NCI-H2081 (cell line): ENCODE data around the gene ASAP3.

Source experiments
- DNase-seq, 2 experiments: peaks; one replicate each; lab custom pipeline; 2025; lab: John Stamatoyannopoulos, UW

ASAP3 gene

DNA sequence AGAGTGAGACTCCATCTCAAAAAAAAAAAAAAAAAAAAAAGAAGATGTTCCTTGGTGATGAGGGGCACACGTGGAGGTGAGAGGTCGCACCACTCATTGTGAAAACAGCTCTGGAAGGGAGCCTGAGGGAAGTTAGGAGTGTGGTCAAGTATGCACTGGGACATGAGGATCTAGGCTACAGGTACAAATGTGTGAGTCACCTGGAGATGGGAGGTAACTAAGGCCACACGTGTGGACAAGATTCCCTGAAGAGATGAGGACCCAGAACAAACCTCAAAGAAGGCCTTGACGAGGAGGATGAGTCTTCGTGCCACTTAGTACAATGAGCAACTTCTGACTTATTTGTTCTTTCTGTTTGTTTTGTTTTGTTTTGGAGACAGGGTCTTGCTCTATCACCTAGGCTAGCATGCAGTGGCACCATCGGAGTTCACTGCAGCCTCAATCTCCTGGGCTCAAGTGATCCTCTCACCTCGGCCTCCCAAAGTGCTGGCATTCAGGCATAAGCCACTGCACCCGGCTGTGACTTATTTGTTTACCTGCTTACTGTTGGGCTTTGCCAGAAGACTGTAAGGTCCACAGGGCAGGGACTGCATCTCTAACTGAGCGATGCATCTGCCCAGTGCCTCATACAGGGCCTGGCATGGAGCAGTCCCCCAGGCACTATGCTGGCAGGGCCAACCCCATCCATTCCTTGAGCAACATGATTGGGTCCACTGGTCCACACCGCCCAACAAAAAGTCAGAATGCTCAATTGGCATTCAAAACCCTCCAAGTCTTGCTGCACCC is 6.4 kb downstream of the ASAP3 start:
- no peak for DNase-seq

DNA sequence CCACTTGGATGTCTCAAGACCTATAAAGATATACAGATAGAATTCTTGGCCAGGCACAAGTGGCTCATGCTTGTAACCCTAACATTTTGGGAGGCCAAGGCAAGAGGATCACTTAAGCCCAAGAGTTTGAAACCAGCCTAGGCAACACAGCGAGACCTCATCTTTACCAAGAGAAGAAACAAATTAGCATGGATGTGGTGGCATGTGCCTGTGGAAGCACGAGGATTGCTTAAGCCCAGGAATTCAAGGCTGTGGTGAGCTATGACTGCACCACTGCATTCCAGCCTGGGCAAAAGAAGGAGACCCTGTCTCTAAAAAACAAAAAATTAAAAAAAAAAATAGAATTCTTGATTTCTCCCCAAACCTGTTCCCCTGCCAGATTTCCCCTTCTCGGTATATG is 8.3 kb downstream of the ASAP3 start:
- no peak for DNase-seq

DNA sequence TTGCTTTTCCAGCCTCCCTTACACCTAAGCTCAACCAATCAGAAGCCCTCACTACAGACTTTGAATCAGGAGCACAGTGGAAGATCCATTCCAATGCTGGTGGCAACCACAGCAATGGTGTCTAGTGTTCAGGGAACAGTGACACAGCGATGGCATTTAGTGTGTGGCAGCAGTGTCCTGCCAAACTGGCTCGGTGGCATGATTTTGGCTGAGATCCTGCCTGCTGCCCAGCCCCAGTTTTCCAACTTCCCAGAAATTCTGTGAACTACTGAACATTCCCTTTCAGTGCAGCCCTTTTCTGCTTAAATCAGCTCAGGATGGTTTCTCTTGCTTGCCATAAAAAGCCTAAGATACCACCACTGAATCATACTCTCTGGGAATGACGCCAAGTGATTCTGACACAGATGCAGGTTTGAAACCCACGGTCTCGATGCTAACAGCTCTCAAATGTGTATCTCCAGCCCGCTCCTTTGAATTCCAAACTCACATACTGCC is 8.8 kb downstream of the ASAP3 start:
- DNase-seq: no peak

DNA sequence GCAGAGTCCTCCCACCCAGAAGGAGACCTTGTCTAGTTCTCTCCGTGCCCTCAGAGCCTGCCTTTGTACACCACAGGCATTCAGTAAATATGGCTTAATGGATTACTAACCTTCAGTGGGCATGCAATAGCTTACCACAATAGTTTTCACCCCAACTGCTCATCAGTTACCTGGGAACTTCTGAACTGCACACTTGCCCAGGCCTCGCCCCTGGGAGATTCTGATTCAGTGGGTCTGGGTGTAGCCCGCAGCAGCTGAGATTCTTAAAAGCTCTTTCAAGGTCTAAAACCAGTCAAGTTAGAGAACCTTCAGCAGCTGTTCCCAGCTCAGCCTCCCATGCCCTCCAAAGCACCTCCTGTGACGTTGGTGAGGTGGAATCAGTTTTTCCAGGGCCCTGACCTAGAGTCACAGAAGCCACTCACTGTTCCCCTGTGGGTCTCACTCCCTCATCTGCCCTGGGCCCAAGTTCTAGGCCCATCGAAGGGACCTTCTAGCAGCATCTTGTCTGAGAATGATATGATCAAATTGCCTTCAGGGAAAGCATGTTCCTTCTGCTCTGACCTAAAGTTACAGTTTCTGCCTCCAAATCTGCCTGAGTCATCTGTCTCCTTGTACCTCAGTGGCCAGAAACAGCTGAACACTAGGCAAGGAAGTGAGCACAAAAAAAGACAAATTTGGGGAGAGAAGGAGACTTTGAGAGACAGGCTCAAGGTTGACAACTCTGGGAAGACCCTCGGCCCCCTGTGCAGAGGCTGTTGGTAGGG is 10.8 kb downstream of the ASAP3 start:
- no peak for DNase-seq

DNA sequence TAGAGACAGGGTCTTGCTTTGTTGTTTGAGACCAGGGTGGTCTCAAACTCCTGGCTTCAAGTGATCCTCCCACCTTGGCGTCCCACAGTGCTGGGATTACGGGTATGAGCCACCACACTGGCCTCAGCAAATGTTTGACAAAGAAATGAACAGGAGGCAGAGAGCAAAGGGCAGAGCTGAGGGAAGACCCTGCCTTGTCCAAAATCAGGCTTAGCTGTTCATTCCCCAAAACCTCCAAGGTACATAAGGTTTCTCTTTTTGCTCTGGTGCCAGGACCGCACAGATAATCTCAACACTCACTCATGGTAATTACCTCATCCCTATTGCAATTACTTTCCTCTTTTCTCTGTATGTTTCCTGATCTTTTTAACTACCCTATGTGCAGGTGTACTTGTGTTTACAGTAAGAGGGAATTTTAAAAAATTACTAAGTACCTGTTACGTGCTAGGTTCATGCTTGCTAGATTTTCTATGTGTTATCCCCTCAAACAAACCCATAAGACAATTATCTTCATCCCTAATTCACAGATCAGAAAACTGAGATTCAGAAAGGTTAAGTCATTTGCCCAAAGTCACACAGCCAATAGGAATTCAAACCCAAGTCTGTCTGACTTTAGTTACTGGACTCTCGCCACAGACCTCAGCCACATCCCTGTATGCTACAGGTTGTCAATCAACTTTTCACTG is 11.5 kb downstream of the ASAP3 start:
- DNase-seq: no peak

DNA sequence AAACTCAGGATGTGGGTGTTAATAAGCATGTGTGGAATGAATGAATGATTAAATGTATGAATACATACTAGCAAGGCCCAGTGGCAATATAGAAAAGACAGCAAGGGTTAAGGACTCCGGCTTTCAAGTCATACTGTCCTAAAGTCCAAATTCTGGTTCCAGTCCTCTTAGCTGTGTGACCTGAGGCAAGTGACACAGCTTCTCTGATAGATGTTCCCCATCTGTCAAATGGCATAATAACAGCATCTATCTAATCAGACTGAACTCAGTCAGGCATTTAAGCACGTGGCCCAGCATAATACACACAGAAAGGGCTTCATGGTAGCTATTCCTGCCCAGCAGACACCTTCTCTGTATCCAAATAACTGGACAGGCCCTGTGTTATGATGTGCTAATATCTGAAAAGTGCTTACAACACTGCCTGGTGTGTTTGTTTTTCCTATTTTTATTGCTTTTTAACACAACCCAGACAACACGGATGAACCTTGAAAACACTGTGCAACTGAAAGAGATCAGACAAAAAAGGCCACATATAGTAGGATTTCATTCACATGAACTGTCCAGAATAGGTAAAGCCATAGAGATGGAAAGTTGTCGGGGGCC is 12.4 kb downstream of the ASAP3 start:
- DNase-seq: no peak

DNA sequence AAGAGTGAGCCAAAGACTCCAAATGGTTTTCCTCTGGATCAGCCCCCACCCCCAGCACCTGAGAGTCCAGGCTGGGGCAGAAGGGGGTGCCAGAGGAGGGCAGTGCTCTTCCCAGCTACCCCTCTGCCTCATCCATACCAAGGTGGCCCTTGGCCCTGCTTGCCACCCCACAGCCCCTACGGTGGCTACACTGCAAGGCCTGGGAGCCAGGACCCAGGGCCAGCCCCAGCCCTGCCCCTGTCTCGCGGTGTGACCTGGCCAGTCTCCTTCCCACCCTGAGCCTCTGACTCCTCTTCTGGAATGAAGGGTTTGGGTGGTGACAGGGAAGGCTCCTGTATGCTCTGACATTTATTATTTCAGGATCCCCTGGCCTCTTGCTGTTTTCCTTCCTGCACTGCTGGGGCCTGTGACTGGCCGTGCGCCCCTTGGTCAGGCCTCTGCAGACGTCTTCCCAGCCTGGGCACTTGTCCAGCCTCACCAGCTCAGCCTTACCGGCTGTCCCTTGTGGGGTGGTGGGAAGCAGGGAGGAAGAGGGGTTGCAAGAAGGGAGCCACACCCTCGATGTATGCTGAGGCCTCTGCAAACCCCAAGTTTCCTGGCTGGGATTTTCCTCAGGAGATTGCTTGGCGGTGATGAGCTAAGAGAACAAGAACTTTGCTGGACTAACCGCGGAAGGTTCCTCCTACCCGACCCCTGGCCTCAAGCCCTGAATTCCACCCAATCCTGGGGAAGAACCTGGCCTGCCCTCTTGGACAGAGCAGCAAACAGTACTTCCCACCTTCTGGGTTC is 13.5 kb downstream of the ASAP3 start:
- no peak for DNase-seq

DNA sequence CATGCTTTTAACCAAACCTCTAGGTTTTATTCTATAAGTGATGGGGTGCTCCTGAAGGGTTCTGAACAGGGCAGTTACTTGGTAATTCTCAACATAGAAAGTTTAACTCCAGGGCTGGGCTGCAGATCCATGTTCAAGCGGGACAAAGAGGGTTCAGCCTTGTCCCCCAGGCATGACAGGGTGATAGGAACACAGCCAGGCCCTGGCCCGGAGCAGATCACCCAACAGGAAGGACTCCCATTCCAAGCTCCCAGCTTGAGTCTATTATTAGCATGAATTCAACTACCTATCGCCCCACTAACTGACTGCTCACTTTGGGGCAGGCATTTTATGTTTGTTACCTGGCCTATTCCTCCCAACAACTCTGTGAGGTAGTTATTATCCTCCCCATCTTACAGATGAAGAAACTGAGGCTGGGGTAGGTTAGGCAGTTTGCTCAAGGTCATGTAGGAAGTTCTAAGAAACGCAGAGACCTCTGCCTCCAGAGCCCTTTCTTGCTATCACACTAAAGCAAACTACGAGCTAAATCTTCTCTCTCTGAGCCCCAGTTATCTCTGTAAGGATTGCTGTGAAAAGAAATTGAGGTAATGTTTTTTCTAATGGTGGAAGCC is 14.5 kb downstream of the ASAP3 start:
- DNase-seq: no peak

DNA sequence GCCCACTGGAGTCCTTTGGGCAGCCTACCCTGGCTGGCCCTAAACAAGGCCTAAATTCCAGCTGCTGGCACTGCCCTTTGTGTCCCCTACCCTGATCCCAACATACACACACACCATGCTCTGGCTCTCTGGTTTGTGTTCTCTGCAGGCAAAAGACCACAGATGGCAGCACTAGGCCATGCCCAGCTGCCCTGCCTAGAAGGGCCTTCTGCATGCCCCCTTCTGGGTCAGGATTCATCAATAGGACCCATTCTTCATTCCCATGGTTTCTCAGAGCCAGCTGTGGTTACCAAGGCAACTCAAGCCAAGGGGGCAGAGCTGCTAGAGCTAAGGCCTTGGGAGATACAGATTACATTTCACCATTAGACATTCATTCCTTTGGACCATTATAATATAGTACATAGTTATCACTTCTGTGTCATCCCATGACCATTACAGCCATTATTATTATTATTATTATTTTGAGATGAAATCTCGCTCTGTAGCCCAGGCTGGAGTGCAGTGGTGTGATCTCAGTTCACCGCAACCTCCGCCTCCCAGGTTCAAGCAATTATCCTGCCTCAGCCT is 17.5 kb downstream of the ASAP3 start:
- DNase-seq: no peak

DNA sequence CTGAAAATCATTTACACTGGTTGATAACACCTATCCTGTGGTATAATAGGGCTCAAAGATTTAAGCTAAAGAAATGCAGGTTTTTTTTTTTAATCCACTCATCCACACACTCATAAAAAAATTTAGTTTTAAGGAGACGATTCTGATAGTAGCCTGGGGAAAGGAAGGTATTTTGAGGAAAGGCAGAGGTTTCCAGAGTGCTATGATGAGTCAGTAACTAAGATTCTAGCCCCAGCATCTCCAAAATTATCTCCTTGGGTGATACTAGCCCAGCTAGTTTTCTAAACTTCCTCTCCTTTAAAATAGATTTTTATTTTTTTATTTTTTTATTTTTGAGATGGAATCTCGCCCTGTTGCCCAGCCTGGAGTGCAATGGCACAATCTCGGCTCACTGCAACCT is 20.7 kb downstream of the ASAP3 start:
- DNase-seq: no peak

DNA sequence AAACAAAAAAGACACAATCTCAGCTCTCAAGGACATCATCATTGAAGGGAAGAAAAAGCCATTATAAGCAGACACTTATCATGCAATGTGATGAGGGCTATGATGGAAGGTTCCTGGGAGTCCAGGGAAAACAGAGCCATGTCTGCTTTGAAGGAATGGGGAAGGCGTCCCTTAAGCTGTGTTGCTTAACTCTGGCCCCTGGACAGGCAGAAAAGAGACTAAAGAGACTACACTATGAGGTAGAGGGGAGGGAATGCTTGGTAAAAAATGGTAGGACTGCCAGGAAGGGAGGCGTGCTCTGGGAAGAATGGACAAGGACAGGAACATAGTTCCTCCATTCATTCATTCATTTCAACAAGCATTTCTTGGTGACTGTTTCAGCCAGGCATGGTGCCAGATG is 21.2 kb downstream of the ASAP3 start:
- no peak for DNase-seq

DNA sequence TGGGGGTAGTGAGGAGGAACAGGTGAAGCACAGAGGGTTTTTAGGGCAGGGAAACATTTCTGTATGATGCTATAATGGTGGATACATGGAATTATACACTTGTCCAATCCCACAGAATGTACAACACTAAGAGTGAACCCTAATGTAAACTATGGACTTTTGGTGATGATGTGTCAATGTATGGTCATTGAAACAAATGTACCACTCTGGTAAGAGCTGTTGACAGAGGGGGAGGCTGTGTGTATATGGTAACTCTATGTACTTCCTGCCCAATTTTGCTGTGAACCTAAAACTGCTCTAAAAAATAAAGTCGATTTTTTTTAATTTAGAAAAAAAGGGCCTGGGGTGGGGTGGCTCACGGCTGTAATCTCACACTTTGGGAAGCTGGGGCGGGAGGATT is 22.9 kb downstream of the ASAP3 start:
- DNase-seq: no peak

DNA sequence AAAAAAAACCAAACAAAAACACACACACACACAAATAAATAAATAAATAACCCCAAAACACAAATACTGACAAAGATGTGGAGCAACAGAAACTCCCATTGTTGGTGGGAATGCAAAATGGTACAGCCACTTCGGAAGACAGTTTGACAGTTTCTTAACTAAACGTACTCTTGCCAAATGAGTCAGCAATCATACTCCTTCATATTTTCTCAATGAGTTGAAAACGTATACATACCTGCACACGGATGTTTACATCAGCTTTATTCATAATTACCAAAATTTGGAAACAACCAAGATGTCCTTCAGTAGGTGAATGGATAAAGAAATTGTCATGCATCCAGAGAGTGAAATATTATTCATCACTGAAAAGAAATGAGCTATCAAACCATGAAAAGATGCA is 23.5 kb downstream of the ASAP3 start:
- no peak for DNase-seq

DNA sequence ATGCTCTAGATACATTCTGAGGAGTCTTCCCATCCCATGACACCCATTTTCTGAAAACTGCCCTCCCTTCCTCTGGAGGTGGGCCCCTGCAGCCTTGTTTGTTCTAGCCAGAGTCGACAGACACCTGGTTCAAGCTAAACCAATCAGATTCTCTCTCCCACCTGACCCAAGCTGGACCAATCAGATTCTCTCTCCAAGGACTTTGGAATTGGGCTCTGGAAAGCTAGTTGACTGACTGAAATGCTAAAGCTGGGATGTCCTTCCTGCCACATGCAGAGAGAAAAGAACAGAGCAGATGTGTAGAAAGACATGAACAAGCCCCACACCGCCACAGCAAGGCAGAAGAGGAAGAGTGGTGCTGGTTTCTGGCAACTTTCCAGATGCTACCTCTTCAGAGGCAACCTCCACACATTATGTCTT is 24.6 kb downstream of the ASAP3 start:
- DNase-seq: no peak

DNA sequence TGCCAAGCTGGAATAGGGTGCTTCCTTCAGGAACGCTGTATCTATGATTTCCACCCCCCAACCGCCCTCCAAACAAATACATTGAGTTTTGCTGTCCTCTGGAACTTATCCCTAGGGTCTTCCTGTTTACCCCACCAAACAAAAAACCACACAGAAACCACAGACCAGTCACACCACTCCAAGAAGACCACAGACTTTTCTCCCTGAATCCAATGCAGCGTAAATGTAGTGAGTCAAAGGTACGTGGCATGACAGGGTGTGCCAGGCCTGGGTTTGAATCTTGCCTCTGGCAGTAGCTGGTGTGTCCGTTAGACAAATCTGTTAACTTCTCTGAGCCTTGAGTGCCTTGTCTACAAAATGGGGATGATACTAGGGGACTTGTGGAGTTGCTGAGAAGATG is 27.8 kb downstream of the ASAP3 start:
- no peak for DNase-seq

DNA sequence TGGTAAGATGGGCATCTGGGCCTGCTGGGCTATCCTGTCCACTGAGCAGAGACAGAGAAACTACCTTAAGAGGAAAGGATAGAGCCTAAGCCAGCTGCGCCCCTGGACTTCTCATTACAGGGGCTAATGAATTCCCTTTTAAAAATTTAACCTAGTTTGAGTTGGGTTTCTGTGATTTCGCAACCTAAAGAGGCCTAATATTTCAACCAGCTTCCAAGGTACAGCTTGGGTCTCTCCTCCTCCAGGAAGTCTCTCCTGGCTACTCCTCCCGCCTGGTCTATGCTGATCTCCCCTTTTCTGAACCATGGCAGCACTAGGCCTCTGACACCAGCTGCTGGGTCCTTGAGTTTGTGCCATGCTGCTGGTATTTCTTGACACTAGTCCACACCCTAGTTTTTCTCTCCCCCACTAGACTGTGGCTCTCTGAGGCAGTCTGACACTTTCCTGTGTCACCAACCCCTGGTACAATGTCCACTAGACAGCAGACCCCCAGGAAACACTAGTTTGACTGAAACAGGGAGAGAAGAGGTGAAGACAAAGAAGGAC is 30.5 kb downstream of the ASAP3 start:
- DNase-seq: no peak

DNA sequence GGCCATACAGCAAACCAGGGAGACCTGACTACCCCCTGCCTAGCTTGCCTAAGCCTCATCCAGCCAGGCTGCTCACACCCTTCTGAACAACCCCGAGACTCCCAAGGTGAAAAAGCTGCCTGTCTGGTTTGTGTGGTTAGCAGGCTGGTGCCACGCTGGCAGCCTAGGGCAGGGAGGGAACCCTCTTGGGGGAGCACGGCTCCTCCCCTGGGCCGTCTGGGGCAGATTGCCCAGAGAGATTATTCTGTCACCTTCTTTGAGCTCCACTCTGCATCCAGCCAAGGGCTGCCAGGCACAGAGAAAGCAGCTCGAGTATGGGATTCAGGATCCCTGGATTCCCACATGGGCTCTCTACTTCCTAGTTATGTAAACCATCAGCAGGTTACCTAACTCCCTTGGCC is 32.0 kb downstream of the ASAP3 start:
- DNase-seq: peak in 1 of 2 experiments; percentile 27

DNA sequence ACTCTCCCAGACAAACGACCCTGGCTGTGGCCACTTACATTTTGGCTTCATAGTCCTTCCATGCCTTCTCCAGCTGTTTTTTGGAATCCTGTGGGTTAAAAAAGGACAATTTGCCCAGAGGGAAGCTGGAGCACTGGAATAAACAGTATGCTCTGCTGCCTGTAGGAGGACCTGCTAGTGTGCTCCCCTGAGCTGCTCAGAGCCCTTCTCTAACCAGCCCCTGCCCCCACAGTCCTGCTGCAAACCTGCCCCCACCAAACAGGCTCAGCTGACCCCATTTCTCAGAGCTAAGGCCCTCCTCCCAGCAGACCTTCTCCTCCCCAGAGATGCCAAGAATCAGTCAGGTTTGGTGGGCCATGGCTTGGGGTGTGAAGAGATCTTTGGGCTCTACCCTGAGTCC is 32.5 kb downstream of the ASAP3 start:
- DNase-seq: no peak

DNA sequence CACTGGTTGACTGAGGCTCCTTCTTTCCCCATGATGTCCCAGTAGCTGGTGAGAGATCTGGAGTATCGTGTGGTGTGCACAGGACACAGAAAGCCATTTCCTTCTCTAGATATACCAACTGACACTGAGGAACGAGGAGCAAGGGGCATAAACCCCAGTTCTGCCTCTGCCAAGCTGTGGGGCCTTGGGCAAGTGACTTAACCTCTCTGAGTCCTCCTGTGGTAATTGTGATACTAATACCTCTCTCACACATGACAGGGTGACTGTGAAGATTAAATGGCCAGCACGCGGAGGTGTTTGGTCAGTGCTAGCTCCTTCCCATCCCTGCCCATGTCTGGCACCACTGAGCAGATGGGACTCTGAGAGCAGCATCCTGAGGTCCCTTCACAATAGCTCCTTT is 33.1 kb downstream of the ASAP3 start:
- DNase-seq: no peak

DNA sequence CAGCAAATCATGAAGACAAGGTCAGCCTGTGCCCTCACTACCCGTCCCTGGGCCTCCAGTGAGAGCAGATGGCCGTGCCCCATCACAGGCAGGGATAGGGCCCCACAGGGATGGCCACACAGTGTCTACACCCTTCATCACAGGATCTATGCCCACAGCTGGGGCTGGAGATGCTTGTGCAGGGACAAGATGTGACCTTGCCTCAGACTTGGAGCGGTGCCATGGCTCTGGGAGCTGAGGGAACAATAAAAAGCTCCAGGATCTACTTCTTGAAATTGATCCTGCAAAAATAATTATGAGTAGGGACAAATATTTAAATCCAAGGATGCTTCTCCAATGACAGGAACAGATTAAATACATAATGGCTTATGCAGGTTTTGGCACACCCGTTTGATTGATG is 34.0 kb downstream of the ASAP3 start:
- DNase-seq: no peak

DNA sequence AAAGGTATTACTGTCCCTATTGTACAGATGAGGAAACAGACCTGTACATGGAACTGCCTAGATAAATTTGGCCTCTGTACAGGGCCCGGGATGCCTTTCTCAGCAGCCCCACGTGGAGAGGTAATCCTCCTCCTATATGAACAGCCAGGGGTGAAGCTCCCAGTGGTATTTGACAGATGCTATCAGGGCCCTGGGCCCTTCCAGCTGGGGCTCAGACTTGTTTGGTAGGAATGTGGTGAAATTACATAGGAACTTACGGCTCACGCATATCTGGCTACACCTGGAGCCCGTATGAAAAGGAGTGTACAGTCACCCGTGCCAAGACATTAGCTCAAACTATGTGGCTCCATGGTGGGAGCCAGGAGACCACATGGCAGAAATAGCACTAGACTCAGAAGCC is 34.7 kb downstream of the ASAP3 start:
- no peak for DNase-seq
